Uterus (tissue), 2 donors: ENCODE measurements around the gene IVD.

Source experiments
- POLR2A ChIP-seq, 2 donors: fragments of 450-650 bp; IDR thresholded peaks; one replicate each; pipeline ENCODE4 v1.6.1; 2016; ENCODE audit warnings: antibody characterized with exemption in 2 of 2, mild to moderate bottlenecking in 1 of 2, moderate library complexity in 1 of 2
- TF ChIP-seq, protein P1 (sequence below), 4 experiments: fragments of 200-600 bp in 2 of 4; fragments of 450-650 bp in 2 of 4; sonication (generic) in 2 of 4; IDR thresholded peaks; one replicate each; pipeline ENCODE4 v1.5.1; 2016 to 2019; ENCODE audit warnings: antibody characterized with exemption in 4 of 4, mild to moderate bottlenecking in 2 of 4, moderate library complexity in 1 of 4

DNA sequence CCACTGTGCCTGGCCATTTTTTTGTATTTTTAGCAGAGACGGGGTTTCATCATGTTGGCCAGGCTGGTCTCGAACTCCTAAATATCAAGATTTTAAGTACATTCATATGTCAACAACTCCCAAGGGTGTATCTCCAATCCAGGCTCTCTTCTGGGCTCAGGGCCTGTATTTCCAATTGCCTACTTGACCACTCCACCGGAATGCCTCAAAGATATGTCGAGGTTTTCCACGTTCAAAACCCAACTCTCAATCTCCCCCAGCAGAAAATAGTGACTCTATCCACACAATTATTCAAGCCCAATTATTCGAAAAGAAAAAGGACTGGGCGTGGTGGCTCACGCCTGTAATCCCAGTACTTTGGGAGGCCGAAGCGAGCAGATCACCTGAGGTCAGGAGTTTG, 25.0 kb upstream of the IVD start:
- TF ChIP-seq, protein P1, sequence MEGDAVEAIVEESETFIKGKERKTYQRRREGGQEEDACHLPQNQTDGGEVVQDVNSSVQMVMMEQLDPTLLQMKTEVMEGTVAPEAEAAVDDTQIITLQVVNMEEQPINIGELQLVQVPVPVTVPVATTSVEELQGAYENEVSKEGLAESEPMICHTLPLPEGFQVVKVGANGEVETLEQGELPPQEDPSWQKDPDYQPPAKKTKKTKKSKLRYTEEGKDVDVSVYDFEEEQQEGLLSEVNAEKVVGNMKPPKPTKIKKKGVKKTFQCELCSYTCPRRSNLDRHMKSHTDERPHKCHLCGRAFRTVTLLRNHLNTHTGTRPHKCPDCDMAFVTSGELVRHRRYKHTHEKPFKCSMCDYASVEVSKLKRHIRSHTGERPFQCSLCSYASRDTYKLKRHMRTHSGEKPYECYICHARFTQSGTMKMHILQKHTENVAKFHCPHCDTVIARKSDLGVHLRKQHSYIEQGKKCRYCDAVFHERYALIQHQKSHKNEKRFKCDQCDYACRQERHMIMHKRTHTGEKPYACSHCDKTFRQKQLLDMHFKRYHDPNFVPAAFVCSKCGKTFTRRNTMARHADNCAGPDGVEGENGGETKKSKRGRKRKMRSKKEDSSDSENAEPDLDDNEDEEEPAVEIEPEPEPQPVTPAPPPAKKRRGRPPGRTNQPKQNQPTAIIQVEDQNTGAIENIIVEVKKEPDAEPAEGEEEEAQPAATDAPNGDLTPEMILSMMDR (IDR thresholded peaks at IDR 0.05), result no peak
- TF ChIP-seq POLR2A (IDR thresholded peaks at IDR 0.05), result no peak
